Fibroblast of mammary gland (primary cell): ENCODE measurements around the gene CYFIP2.
A peak's percentile ranks its signal among the peaks of the same experiment; 100 is the strongest.

ENCODE experiments used
- DNase-seq: peaks from one replicate; pipeline ENCODE4 v3.0.0-alpha.2; 2010; ENCODE audit warnings: low read depth
- H3K4me3 ChIP-seq: 2 replicates; pipeline ENCODE4 v1.5.1; 2011; ENCODE audit warnings: low read depth, mild to moderate bottlenecking, low read length, moderate library complexity; ENCODE audit not compliant: control insufficient read depth
- TF ChIP-seq, protein P1 (sequence below): conservative IDR thresholded peaks from 2 replicates; pipeline ENCODE4 v1.5.1; 2011; ENCODE audit warnings: low read depth, low read length, inconsistent platforms; ENCODE audit not compliant: control insufficient read depth, insufficient read depth

The CYFIP2 gene

DNA sequence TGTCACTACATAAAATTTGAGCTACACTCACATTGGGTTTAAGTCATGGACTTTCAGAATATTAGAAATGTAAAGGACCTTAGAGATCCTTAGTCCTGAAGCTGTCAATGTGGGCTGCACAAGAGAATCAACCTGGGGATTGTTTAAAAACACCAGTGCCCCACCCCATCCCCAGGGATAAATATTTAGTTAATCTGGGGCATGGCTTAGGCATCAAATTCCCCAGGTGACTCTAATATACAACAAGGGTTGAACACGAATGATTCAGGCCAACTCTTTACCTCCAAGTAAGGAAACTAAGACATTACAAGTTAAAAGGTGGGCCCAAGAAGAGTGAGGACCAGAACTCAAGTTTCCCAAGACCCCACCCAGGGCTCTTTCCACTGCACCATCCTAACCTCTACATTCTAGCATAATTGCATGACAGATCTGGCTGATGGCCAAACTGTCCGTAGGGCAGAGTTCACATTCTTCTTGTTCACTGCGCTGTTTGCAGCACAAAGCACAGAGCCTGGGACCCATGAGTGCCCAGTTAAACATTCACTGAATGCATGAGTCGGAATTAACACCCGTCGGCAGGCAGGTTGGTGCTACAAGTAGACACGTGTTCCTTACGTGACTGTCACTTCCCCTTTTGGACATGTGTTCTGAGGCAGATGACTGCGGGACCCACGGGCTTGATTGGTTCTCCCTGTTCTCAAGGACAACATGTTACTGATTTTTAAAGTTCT lies 25.2 kb downstream of the CYFIP2 start:
- no peak for DNase-seq
- H3K4me3 ChIP-seq, result no peak overlapping the region
- TF ChIP-seq, protein P1, sequence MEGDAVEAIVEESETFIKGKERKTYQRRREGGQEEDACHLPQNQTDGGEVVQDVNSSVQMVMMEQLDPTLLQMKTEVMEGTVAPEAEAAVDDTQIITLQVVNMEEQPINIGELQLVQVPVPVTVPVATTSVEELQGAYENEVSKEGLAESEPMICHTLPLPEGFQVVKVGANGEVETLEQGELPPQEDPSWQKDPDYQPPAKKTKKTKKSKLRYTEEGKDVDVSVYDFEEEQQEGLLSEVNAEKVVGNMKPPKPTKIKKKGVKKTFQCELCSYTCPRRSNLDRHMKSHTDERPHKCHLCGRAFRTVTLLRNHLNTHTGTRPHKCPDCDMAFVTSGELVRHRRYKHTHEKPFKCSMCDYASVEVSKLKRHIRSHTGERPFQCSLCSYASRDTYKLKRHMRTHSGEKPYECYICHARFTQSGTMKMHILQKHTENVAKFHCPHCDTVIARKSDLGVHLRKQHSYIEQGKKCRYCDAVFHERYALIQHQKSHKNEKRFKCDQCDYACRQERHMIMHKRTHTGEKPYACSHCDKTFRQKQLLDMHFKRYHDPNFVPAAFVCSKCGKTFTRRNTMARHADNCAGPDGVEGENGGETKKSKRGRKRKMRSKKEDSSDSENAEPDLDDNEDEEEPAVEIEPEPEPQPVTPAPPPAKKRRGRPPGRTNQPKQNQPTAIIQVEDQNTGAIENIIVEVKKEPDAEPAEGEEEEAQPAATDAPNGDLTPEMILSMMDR, result no peak

DNA sequence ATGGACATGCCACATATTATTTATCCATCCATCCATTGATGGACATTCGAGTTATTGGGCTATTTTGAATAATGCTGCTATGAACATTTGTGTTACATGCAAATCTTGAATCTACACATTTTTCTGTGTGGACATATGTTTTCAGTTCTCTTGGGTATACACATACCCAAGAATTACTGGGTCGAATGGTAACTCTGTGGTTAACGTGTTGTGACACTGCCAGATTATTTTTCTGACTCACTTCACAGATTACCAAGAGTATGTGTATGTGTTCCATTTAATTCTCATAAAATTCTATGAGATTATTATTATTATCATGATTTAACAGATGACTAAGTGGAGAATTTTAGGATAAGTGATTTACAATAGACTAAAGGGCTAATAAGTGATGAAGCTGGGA lies 26.7 kb downstream of the CYFIP2 start:
- peak; percentile 55 for DNase-seq
- H3K4me3 ChIP-seq, result no peak overlapping the region
- TF ChIP-seq, protein P1, result no peak

DNA sequence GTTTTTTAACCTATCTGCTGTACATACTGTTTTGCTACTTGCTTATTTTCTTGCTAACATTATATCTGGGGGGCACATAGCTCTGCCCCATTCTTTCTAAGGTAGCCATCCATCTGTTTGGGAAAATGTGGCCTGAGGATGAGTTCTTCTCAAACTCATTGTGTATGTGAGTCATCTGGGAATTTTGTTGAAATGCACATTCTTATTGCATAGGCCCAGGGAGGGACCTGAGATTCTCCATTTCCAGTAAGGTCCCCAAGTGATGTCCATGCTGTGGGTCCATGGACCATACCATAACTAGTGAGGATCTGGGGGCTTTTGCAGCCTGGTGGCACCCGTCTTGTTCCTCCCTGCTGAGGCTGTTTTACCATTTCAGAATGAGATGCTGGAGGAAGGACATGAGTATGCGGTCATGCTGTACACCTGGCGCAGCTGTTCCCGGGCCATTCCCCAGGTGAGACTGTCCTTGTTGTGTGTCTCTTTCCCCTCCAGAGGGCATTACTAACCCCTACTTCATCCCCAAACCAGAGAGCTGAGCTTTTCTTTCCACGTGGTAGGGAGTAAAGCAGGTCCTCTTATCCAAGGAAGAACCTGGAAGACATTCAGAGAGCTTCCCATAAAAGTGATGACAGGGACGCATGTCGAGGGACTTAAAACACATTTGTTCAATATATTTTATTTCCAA lies 28.6 kb downstream of the CYFIP2 start:
- TF ChIP-seq, protein P1, result no peak
- DNase-seq, result no peak
- H3K4me3 ChIP-seq, result no peak overlapping the region

DNA sequence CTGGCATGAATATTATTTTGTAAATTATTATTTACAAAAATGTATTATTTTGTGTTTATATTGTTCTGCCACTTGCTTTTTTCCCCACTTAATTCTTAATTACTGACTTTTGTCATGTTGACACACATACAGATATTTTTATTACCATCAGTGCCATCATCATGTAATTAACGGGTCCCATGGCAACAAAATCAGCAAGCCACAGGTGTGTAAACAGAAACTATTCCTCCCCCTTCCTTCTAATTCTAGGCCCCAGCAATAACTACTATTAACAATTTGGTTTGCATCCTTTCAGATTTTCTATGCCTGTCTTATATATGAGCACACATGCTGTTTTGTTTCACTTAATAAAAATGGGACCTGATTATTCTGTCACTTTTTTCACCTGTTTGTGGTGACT lies 29.3 kb downstream of the CYFIP2 start:
- TF ChIP-seq, protein P1, result no peak
- no peak for DNase-seq

DNA sequence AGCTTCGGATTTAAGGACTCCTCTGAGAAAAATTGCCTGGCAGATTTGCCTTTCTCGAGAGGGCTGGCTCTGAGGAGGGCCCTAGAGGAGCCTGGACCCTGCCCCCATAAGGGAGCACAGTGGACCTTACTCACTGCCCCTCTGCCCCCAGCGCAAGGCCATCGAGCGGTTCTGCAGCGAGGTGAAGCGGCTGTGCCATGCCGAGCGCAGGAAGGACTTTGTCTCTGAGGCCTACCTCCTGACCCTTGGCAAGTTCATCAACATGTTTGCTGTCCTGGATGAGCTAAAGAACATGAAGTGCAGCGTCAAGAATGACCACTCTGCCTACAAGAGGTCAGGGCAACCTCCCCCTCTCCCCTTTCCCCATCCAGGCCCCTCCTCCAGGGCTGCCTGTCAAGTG lies 34.6 kb downstream of the CYFIP2 start:
- no peak for DNase-seq
- TF ChIP-seq, protein P1, result no peak
- H3K4me3 ChIP-seq, result no peak overlapping the region

More for the DNA sequence above, 29.3 kb downstream of the CYFIP2 start:
- H3K4me3 ChIP-seq, result no peak overlapping the region

DNA sequence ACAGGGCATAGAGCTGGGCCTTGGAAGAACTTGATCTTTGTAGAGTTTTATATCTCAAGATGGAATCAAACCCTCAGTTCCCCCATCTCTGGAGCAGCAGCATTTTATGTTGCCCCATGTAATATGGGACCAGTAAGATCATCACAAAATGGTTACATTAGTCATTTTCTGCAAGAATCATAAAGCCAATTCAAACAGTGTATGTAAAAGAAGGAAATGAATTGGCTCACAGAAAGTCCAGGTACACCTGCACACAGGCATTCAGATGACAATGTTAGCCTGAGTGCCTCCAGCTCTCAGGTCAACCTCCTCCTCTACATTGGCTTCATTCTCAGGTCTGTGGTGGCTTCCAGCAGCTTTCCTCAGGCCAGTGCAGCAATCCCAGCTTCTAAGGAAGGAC lies 35.1 kb downstream of the CYFIP2 start:
- DNase-seq, result no peak
- TF ChIP-seq, protein P1, result no peak
- H3K4me3 ChIP-seq, result no peak overlapping the region
